Heart right ventricle (tissue), 16 donors: ENCODE data around the gene AGAP2. TPM values are rescaled to one million over a fixed set of nuclear protein-coding genes. Genes with fewer than 3 reads are reported as not detected.
A peak's percentile ranks its signal among the peaks of the same experiment; 100 is the strongest.

Source experiments
- ATAC-seq, 8 donors: fragments of 200-7000 bp; cut with Tn5 transposase; one replicate each; pipeline ENCODE4 v1.9.1; 2020; ENCODE audit warnings: mild to moderate bottlenecking in 8 of 8, moderate library complexity in 8 of 8, moderate number of reproducible peaks in 1 of 8
- DNase-seq, 2 donors: peaks; one replicate each; pipeline ENCODE4 v3.0.0-alpha.2; 2020
- H3K27ac ChIP-seq, 10 donors: fragments of 200-600 bp; sonication (generic) in 2 of 10; one replicate each; pipeline versions ENCODE4 v1.5.0 to v1.8.0; 2020 to 2022; ENCODE audit warnings: mild to moderate bottlenecking in 3 of 10
- H3K27me3 ChIP-seq, 7 donors: fragments of 200-600 bp; one replicate each; pipeline ENCODE4 v1.8.0; 2021 to 2022; ENCODE audit warnings: mild to moderate bottlenecking in 2 of 7
- H3K36me3 ChIP-seq, 9 donors: fragments of 200-600 bp; sonication (generic) in 1 of 9; one replicate each; pipeline versions ENCODE4 v1.5.0 to v1.8.0; 2020 to 2022; ENCODE audit warnings: mild to moderate bottlenecking in 2 of 9
- H3K4me1 ChIP-seq, 9 donors: fragments of 200-600 bp; sonication (generic) in 1 of 9; one replicate each; pipeline versions ENCODE4 v1.5.0 to v1.8.0; 2020 to 2022; ENCODE audit warnings: mild to moderate bottlenecking in 4 of 9
- H3K4me3 ChIP-seq, 10 donors: fragments of 200-600 bp; sonication (generic) in 2 of 10; one replicate each; pipeline versions ENCODE4 v1.5.0 to v1.8.0; 2020 to 2022; ENCODE audit warnings: mild to moderate bottlenecking in 7 of 10, moderate library complexity in 2 of 10
- H3K9me3 ChIP-seq, 11 donors: fragments of 200-600 bp in 10 of 11; sonication (generic) in 2 of 11; one replicate each; pipeline versions ENCODE4 v1.5.0 to v1.8.0; 2013 to 2022; ENCODE audit warnings: mild to moderate bottlenecking in 2 of 11, control low read depth in 1 of 11, moderate library complexity in 1 of 11
- CTCF ChIP-seq, 9 donors: fragments of 200-600 bp; sonication (generic) in 2 of 9; IDR thresholded peaks; one replicate each; pipeline versions ENCODE4 v1.5.0 to v1.8.0; 2021 to 2022; ENCODE audit warnings: antibody characterized with exemption in 9 of 9, mild to moderate bottlenecking in 5 of 9, moderate library complexity in 1 of 9
- WGBS, 2 donors: extraction: QIAGEN DNeasy Blood & Tissue Kit; methylation state at CpG; one replicate each; pipeline ENCODE4 v1.1.7; 2013; ENCODE audit warnings: inconsistent platforms in 1 of 2; 5-methylcytosine and 5-hydroxymethylcytosine counted together
- intact Hi-C, 10 donors: fragments of 100-400 bp; cut with DNase I; formaldehyde crosslinking; loops; one replicate each; pipeline versions ENCODE4 v1.11.1 to v1.14.2; 2022
- polyA plus RNA-seq, 2 donors: library from polyadenylated mRNA; stranded (reverse); fragments of 200-250 nt; gene quantifications; one replicate each; pipeline ENCODE4 v1.2.3, GENCODE V29; 2013
- total RNA-seq, 10 donors: library from RNA; stranded (reverse); fragmentation: NEBNext Ultra II Directional in 3 of 10; extraction: Animal tissue kit (Norgen Biotek cat#: 25700) in 3 of 10; gene quantifications; one replicate each; pipeline versions ENCODE4 v1.2.1 to v1.2.4, GENCODE V29; 2021 to 2023
- donor health status: Arrhythmogenic right ventricular cardiomyopathy.
- donor health status: ischemic (EF 13 %, LVEDD 7.1; RV severe dilation, severe dysfunction).
- donor health status: healthy with polysubstance abuse.
- donor health status: DM: no; HTN: yes; CAD: no.
- donor health status: DM: no; HTN: no; CAD: no.
- donor health status: ischemic (EF 25% LVEDD 6.9; RV normal size, moderate dysfunction).
- donor health status: ischemic (EF 25% LVEDD 5.7; RV mildly dilated, moderate dysfunction).
- donor health status: healthy.
- donor health status: DM: yes; HTN: yes; CAD: no.
- donor health status: Ischemic cardiomyopathy.
- donor health status: ischemic (EF 35%, LVEDD 5.7; RV mildly dilated, moderate dysfunction).
- donor health status: nonischemic (EF 11% LVEDD 7.7; RV severe dilation, severe dysfunction).
- donor health status: DM: yes; HTN: yes; CAD: no.
- donor health status: PGD.
- donor health status: ischemic (EF 29% LVEDD 5.4; RV normal size, mild dysfunction).
- donor health status: nonischemic (EF 23%, LVEDD 6.1; RV moderate dilation, normal function).

The AGAP2 gene
- total and polyA plus RNA-seq, 12 donors: 3.4 to 17.3 (median 6.6) TPM

DNA sequence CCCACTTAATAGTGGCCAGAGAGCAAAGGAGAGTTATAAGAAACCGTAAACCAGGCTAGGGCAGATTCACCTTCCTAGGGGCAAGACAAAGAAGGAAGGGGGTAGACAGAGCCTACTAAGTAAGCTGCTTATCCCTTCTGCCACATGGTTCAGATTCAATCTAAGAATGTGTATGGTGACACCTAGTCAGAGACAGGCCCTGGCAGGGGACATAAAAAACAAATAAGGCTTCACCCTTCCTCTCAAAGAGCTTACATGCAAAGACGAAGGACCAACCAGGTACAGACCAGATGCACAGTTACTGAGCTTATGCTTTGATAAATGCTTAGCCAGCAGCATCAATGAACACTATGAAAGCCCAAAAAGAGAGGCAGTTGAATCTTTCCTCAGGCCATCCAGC, 23.9 kb upstream of the AGAP2 start:
- Histone ChIP-seq H3K27ac (no peak overlapping the region), H3K27me3 (peaks cover 7 to 52% (median 45%) of the 10 kb centered on the region in 7 donors), H3K36me3 (peaks cover 0 to 20% (median 8%) of the 10 kb centered on the region in 9 donors), H3K4me3 (no peak overlapping the region), H3K9me3 (no peaks in the 10 kb centered on the region), H3K4me1 (peaks cover 15 to 33% (median 26%) of the 10 kb centered on the region in 9 donors)
- WGBS, 2 donors: 93 to 94% methylated on average over 2 of the region's 2 CpGs
- intact Hi-C loops: no loop called here
- ATAC-seq (no peak), DNase-seq (no peak)
- TF ChIP-seq CTCF (IDR thresholded peaks at IDR 0.05): no peak

GRCh38 chr12:57761391-57761998, 23.0 kb upstream of the AGAP2 start:
- Histone ChIP-seq H3K36me3 (peaks cover 0 to 23% (median 8%) of the 10 kb centered on the region in 9 donors), H3K4me3 (no peak overlapping the region), H3K27ac (no peak overlapping the region), H3K9me3 (no peaks in the 10 kb centered on the region), H3K4me1 (peaks cover 11 to 31% (median 23%) of the 10 kb centered on the region in 9 donors), H3K27me3 (peaks cover 7 to 44% (median 42%) of the 10 kb centered on the region in 7 donors)
- whole genome bisulfite sequencing, 2 donors: 91 to 92% methylated on average over 4 of the region's 4 CpGs
- intact Hi-C loops: no loop called here
- DNase-seq: no peak
- no peak for TF ChIP-seq CTCF (IDR thresholded peaks at IDR 0.05)
- ATAC-seq: no peak

- ATAC-seq (no peak), DNase-seq (no peak)
- no peak overlapping the region for H3K27ac ChIP-seq
- H3K36me3 ChIP-seq: peaks cover 0 to 23% (median 8%) of the 10 kb centered on the region in 9 donors
- H3K4me1 ChIP-seq: peaks cover 8 to 29% (median 21%) of the 10 kb centered on the region in 9 donors
- TF ChIP-seq CTCF (IDR thresholded peaks at IDR 0.05): no peak
- no peak overlapping the region for H3K4me3 ChIP-seq
- intact Hi-C loops: no loop called here
- H3K27me3 ChIP-seq: peaks cover 7 to 34% (median 32%) of the 10 kb centered on the region in 7 donors
- no peaks in the 10 kb centered on the region for H3K9me3 ChIP-seq
- 95 to 96% methylated on average over 3 of the region's 3 CpGs for WGBS, 2 donors
Observed at GRCh38 chr12:57760347-57760982, 21.9 kb upstream of the AGAP2 start.

DNA sequence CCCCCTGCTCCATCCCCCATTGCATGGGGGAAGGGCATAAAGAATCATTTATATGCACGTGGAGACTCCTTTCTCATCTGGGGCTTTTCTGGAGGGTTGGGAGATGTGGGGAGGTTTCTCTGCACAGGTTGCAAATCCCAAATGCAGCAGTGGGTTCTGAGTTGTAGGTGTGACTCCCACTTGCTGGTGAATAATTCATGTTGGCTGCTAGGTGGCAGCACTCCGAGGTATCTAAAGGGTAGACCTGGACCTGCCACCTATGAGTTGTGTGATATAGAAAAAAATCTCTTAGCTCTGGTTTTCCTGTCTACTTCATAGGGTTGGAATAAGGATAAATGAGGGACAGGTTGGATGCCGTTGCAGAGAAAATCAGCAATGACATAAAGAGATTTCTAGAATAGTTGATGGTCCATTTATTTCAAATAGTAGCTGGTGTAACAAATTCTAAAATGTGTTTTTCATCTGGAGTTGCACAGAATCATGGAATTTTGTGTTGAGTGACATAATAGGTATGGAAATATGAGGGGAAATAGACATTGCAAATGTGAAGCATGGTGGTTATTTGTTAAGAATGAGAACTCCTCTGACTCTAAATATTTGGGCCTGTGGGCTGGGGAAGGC, 20.9 kb upstream of the AGAP2 start:
- Histone ChIP-seq H3K4me1 (peaks cover 4 to 23% (median 14%) of the 10 kb centered on the region in 9 donors), H3K36me3 (peaks cover 0 to 23% (median 8%) of the 10 kb centered on the region in 9 donors), H3K27me3 (peaks cover 4 to 24% (median 22%) of the 10 kb centered on the region in 7 donors), H3K4me3 (no peak overlapping the region), H3K27ac (no peak overlapping the region), H3K9me3 (no peaks in the 10 kb centered on the region)
- DNase-seq (no peak), ATAC-seq (no peak)
- TF ChIP-seq CTCF (IDR thresholded peaks at IDR 0.05): peak in 6 of 9 donors; percentile 25 to 48 (median 38)
- intact Hi-C loops: no loop called here
- WGBS, 2 donors: 43 to 46% methylated on average over 3 of the region's 3 CpGs
